Right ventricle myocardium superior (tissue), 1 donor: ENCODE data around the gene RNF175. TPM values are rescaled to one million over a fixed set of nuclear protein-coding genes. Genes with fewer than 3 reads are reported as not detected.
"Not testable (repeated sequence)": the region's sequence is repeated elsewhere in the genome, so short reads cannot be mapped to it uniquely, and the experiment has no call there.

Experiments used
- ATAC-seq: fragments of 200-7000 bp; cut with Tn5 transposase; one replicate; pipeline ENCODE4 v1.9.1; 2020; ENCODE audit warnings: mild to moderate bottlenecking; ENCODE audit not compliant: poor library complexity
- DNase-seq: peaks from one replicate; pipeline ENCODE4 v3.0.0-alpha.2; 2020
- intact Hi-C: fragments of 100-400 bp; cut with DNase I; formaldehyde crosslinking; loops from one replicate; pipeline ENCODE4 v1.11.2; 2022
- total RNA-seq: library from RNA; stranded (reverse); fragmentation: NEBNext Ultra II Directional; extraction: Animal tissue kit (Norgen Biotek cat#: 25700); gene quantifications from one replicate; pipeline ENCODE4 v1.2.1, GENCODE V29; 2021
- donor health status: DM: no; HTN: yes; CAD: no; lungs with severe emphysema.

RNF175 gene
- total RNA-seq, 1 donor from 2014 or later: 0.38 TPM

- DNase-seq (no peak), ATAC-seq (no peak)
- intact Hi-C loops: no loop called here
Measured at GRCh38 chr4:153713866-153714646, 45.8 kb downstream of the RNF175 start.

GRCh38 chr4:153710681-153711080, 49.1 kb downstream of the RNF175 start:
- intact Hi-C loops: no loop called here

DNA sequence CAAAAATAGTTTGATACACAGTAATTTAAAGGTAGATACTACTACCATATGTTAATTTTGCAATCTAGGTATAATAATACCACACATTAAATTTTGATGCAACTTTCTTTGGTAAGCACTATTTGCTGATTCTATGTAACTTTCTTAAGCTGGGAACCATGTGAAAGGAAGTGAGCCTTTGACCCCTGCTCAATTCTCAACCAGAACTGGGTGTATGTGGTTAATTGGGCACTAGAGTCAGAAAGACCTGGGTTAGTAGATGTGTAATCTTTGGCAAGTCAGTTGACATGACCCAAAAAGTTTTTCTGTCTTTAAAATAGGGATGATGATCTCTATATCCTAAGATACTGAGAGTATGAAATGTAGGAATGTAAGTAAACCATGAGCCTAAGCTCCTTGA, 53.3 kb downstream of the RNF175 start:
- intact Hi-C loops: no loop called here
- ATAC-seq: no peak
- no peak for DNase-seq

More at GRCh38 chr4:153710681-153711080, 49.1 kb downstream of the RNF175 start:
- DNase-seq (no peak), ATAC-seq (no peak)

GRCh38 chr4:153705743-153706468, 53.9 kb downstream of the RNF175 start:
- ATAC-seq: no peak

GRCh38 chr4:153704522-153704921, 55.3 kb downstream of the RNF175 start:
- intact Hi-C loops: no loop called here
- ATAC-seq (no peak), DNase-seq (no peak)

More at GRCh38 chr4:153705743-153706468, 53.9 kb downstream of the RNF175 start:
- no peak for DNase-seq
- intact Hi-C loops: no loop called here

DNA sequence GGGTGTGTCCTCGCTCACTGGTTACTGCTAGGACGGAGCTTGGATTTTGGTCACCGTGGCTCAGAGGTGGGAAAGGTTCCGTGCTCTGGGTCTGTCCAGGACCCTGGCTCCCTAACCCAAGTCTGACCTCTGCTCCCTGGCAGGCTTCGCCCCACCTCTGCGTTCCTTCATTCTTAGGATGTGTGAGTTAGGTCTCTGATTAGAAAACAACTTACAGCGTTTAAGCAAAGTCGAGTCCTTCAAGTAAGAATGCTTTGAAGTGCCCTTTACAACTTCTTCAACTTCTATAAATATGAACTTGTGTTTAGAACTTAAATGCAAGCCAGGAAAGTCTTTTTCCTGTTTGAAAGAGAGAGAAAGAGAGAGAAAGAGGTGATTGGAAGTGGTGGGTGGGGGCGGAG, 74.9 kb downstream of the RNF175 start:
- DNase-seq: no peak
- ATAC-seq: no peak
- intact Hi-C loops: no loop called here

- peak; percentile 92 for ATAC-seq
- DNase-seq: peak; percentile 88
- intact Hi-C loops: no loop called here
Measured at GRCh38 chr4:153684182-153684970, 75.4 kb downstream of the RNF175 start, which contains the start of gene TLR2. Gene TLR2, plus strand, starts transcription at chr4:153684280. Its CDS starts 18,628 bp downstream, at chr4:153702908.

GRCh38 chr4:153683763-153684181, 76.1 kb downstream of the RNF175 start:
- DNase-seq (no peak), ATAC-seq (no peak)
- intact Hi-C loops: no loop called here

- ATAC-seq: peak; percentile 18
- DNase-seq: no peak
- intact Hi-C loops: no loop called here
Measured at GRCh38 chr4:153679486-153679885, 80.3 kb downstream of the RNF175 start.

GRCh38 chr4:153676984-153677383, 82.8 kb downstream of the RNF175 start:
- ATAC-seq (no peak), DNase-seq (no peak)
- intact Hi-C loops: no loop called here

GRCh38 chr4:153676486-153676885, 83.3 kb downstream of the RNF175 start:
- intact Hi-C loops: no loop called here
- DNase-seq: no peak
- no peak for ATAC-seq

GRCh38 chr4:153669838-153670237, 90.0 kb downstream of the RNF175 start:
- DNase-seq: no peak
- intact Hi-C loops: no loop called here

DNA sequence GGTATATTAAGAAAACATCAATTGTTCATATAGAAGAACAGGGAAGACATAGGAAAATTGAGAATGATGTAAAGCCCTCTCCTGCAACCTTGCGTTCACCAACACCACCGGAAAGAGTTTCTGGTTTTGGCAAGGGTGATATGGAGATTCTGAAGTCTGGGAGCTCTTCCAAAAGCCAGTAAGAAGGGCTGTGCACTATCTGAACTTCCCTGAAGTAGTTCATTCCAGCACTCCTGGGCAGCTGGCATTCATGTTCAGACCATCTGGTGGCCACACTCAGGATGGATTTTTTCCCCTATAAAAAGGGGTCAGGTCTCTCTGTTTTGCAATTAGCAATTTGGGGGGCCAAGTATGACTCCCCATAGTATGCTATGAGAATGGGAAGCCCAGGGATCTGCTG, 91.2 kb downstream of the RNF175 start:
- no peak for DNase-seq
- intact Hi-C loops: no loop called here
- ATAC-seq: no peak

More at GRCh38 chr4:153669838-153670237, 90.0 kb downstream of the RNF175 start:
- ATAC-seq: no peak

DNA sequence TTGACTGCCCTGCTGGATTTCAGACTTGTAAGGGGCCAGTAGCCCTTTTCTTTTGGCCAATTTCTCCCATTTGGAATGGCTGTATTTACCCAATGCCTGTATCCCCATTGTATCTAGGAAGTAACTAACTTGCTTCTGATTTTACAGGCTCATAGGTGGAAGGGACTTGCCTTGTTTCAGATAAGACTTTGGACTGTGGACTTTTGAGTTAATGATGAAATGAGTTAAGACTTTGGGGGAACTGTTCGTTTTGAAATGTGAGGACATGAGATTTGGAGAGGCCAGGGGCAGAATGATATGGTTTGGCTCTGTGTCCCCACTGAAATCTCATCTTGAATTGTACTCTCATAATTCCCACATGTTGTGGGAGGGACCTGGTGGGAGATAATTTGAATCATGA, 93.3 kb downstream of the RNF175 start:
- intact Hi-C loops, ATAC-seq, DNase-seq: not testable (repeated sequence)

GRCh38 chr4:153663667-153664066, 96.2 kb downstream of the RNF175 start:
- ATAC-seq (no peak), DNase-seq (no peak)
- intact Hi-C loops: no loop called here

DNA sequence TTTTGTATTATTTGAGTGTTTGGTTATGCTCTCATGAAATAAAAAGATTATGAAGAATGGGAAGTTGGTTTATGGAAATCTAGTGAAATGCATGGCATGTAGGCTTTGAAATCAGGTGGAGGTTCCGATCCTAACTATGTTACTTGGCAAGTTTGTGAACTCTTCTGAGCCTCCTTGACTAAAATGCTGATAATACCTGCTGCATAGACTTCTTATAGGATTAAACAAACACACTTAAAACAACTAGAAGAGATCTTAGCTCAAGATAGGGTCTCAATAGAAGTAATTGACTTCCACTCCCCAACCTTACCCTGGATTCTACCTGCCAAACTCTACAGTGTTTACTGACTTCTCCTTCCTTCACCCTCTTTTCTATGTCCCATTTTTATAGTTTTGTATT, 97.9 kb downstream of the RNF175 start:
- intact Hi-C loops: no loop called here
- ATAC-seq (no peak), DNase-seq (no peak)

GRCh38 chr4:153661215-153661822, 98.5 kb downstream of the RNF175 start:
- intact Hi-C loops: no loop called here
- peak; percentile 73 for ATAC-seq
- no peak for DNase-seq
